ENCODE data around the gene RAB3IP.
A peak's percentile ranks its signal among the peaks of the same experiment; 100 is the strongest.

The RAB3IP gene, protein sequence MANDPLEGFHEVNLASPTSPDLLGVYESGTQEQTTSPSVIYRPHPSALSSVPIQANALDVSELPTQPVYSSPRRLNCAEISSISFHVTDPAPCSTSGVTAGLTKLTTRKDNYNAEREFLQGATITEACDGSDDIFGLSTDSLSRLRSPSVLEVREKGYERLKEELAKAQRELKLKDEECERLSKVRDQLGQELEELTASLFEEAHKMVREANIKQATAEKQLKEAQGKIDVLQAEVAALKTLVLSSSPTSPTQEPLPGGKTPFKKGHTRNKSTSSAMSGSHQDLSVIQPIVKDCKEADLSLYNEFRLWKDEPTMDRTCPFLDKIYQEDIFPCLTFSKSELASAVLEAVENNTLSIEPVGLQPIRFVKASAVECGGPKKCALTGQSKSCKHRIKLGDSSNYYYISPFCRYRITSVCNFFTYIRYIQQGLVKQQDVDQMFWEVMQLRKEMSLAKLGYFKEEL

DNA sequence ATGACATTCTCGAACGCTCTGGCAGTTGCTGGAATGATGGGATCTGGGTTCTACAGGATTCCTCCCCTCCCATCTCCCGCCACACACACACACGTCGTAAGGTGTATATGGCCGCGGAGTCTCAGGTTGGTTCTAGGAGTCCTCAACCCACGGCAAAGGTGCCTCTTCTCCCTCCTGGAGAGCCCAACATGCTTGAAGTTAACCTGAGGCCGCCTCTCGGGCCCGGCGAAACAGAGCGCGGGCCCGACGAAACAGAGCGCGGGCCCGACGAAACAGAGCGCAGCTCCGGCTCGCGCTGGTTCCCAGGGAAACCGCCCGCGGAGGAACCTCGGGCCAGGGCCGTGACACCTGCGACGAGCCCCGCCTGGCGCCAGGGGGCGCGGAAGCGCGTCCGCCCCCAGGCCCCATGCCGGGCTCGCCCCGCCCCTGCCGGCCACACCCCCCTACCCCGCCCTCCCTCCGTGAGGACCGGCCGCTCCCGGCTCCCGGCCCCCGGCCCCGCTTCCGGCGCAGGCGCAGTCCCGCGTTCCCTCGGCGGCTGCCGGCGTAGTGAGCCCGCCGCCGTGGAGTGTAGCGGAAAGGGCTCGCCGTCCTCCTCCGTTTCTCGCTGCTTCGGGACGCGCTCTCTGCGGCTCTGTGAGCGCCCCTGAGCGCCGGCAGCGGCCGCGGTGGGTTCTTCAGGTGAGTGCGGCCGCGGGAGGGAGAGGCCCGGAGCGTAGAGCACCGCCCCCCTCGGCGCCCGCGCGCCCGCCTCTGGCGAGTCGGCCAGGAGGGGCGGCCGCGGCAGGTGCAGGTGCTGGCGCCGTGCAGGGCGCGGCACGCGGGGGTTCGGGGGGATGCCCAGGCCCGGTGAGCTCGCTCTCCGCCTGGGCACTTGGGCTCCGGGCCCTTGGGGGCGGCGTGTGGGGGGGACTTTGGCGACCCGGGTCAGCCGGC lies at the start of gene RAB3IP:
Gene RAB3IP, plus strand, starts transcription at position 510 of the 936 bp plus-strand sequence. CDS start 16,549 bp downstream, outside the sequence.
- peak; percentile 86 to 89 (median 87) for DNase-seq (ENCODE audit: low read depth in 2 of 3, low spot score in 2 of 3)

- no peak for DNase-seq (ENCODE audit: low read depth in 2 of 3, low spot score in 2 of 3)
Measured at GRCh38 chr12:69689638-69690037, 49.0 kb upstream of the RAB3IP start.

DNA sequence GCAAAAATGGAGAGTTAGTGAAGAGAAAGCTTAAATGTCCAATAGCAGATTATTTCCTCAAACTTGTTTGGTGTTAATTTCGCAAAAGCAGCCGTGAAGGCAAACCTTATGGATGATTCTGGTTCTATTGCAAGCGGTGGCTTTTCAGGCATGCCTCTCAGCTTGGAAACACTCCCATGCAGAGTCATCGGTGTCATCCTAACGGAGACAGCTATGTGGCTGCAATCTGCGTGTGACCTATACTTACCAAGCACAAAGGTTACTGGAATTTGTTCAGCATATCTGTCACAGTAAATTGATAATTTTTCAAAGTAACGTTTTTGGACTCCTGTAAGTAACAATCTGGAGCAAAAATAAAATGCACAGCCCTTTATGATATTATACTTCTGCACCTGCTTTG lies 44.5 kb upstream of the RAB3IP start:
- no peak for DNase-seq (ENCODE audit: low read depth in 2 of 3, low spot score in 2 of 3)

DNA sequence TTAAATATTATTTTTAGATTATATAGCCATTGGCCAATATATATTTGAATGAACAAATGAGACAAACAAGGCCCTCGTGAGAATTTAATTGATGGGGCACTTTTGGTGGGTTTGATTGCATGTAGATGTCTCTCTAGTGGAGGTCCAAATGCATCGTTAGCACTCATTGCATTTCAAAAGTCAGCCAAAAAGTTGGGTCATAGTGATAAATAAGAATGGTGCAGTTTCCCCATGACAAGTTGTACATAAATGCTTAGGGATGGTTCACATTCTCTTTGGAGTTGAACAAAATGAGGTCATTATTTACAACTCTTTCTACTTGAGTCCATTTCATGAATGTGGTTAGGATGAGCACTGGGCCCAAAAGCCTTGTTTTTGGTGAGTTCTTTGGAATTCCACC lies 40.6 kb upstream of the RAB3IP start:
- no peak for DNase-seq (ENCODE audit: low read depth in 2 of 3, low spot score in 2 of 3)

GRCh38 chr12:69698769-69699540 lies 39.7 kb upstream of the RAB3IP start, which contains the start of gene BEST3:
BEST3 (minus strand) TSS chr12:69699303; CDS start chr12:69697798, 1,505 bp downstream.
- no peak for DNase-seq (ENCODE audit: low read depth in 2 of 3, low spot score in 2 of 3)

DNA sequence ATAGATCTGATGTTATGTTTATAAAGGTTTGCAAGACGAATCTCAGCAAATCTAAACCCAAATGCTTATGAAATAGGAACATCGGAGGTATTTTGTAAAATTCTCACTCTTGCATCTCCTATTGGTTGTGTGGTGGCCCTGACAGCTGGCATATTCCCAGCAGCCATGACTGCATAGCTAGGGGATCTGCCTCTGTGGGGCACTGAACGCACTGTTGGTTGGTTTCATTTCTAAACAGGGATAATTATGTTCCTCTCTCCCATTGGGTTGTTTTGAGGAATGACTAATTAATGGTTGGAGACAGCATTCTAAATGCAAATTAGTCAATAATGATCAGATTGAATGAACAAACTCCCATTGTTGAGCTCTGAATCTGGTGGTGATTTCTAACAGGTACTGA lies 36.8 kb upstream of the RAB3IP start:
- no peak for DNase-seq (ENCODE audit: low read depth in 2 of 3, low spot score in 2 of 3)

DNA sequence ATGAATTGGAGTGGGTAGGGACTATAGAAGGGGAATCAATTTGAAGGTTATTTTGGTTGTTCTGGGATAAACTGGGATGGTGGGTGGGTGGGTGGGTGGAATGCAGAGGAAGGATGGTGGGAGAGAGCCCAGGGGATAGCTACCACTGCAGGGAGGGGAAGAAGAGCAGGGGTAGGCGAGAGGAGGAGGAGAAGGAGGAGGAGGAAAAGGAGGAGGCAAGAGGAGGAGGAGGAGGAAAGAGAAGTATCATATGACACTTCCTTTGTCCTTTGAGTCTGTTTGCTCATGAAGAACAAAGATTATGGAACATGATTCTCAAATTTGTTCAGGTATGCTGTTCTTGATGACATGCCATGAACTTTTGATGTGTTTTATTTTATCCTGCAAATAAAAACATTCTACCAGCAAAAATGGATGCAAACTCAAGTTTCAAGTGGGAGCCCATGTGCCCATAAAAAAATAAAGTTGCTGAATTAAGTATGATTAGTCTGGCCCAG lies 35.5 kb upstream of the RAB3IP start:
- DNase-seq (ENCODE audit: low read depth in 2 of 3, low spot score in 2 of 3), result no peak

DNA sequence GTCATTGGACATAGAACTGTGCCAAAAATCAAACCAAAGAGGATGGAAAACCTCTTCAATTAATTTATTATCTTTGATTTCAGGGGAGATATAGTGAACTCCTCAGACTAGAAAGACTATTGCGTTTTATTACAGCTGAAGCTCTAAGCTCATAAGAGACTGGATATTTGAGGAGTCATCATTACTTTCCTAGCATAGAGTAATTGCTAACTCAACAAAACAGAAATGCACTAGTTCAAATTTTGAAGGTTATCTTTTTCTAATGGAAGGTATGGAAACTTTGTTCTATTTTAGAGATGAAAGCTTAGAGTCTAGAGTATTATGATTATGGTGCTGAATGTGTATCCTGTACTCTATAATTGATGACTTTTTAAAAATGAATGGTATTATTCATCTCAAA lies 34.3 kb upstream of the RAB3IP start:
- DNase-seq (ENCODE audit: low read depth in 2 of 3, low spot score in 2 of 3), result no peak

GRCh38 chr12:69708649-69709048 lies 30.0 kb upstream of the RAB3IP start:
- no peak for DNase-seq (ENCODE audit: low read depth in 2 of 3, low spot score in 2 of 3)

DNA sequence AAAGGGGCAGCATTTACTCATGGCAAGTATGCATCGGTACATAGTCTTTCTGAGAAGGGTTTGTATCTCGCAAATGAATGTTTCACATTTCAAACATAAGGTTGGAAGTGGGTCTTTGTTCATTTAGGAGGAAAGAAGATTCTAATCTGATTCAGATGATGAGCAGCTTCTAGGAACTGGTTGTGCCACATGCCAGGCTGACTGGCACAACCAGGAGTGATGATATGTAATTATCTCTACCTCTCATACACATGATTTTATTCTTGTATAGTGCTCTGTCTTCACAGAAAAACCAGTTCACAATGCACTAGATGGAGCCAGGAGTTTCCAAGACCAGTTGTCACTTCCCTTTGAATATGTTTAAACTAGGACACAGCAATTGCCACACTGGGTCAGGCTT lies 25.8 kb upstream of the RAB3IP start:
- no peak for DNase-seq (ENCODE audit: low read depth in 2 of 3, low spot score in 2 of 3)

DNA sequence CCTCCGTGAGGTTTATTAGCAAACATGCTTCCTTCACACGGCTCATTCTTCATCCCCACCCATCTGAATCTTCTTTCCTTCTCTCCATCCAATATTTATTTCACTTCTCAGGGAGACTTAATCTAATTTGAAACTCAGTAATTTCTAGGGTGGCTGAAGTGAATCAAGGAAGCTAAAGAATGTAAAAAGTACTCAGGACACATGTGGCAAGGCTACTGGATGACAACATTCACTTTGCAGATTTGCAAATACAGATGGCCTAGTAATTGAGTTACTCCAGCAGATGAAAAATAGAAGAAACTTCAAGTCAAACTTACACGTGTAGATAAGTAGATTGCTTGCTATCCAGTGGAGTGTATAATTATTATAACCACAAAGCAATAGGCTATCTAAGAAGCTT lies 24.1 kb upstream of the RAB3IP start:
- no peak for DNase-seq (ENCODE audit: low read depth in 2 of 3, low spot score in 2 of 3)

DNA sequence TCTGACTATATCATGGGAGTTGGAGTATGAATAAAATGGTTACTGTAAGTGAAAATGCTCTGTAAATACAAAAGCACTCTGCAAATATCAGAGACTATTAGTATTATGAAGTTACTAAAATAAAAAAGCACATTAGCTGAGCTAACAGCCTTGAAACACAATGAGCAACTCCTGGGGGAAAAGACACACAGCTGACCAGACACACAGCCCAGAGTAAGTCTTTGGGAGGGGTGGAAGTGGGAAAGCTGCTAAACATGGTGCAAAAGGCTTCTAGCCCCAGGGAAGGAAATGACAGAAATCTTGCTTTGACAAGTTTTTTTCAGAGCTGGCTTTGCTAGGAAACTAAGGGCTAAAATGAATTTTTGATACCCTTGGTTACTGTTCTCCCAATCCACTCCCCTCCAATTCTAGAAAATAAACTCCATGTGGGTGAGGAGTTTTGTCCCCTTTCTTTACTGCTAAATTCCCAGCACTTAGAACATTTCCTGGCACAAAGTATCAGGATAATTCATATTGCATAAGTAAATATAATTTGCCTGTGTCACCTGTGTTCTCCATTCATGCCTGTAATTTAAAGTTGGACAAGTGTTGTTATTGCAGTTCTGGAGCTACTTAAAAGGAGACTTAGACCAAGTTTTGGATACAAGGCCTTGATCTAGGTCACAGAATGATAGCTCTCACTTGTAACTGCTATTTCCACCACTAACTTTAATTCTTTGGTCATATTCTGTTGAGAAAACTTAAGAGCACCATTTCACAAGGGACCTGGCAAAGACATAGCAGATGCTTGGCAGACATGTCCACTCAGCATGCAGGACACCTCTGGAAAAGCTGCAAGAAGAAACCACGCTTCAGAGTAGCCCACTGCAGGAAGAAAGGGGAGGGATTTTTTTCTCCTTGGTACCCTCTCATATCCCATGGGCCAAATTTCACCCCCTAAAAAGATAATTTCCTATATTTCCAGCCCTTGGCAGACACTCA lies 19.0 kb upstream of the RAB3IP start:
- no peak for DNase-seq (ENCODE audit: low read depth in 2 of 3, low spot score in 2 of 3)

- no peak for DNase-seq (ENCODE audit: low read depth in 2 of 3, low spot score in 2 of 3)
Measured at GRCh38 chr12:69720750-69721149, 17.9 kb upstream of the RAB3IP start.

GRCh38 chr12:69726922-69727321 lies 11.7 kb upstream of the RAB3IP start:
- DNase-seq (ENCODE audit: low read depth in 2 of 3, low spot score in 2 of 3), result no peak

- DNase-seq (ENCODE audit: low read depth in 2 of 3, low spot score in 2 of 3), result no peak
Measured at GRCh38 chr12:69732088-69732487, 6.6 kb upstream of the RAB3IP start.

- DNase-seq (ENCODE audit: low read depth in 2 of 3, low spot score in 2 of 3), result no peak
Measured at GRCh38 chr12:69733638-69734037, 5.0 kb upstream of the RAB3IP start.

DNA sequence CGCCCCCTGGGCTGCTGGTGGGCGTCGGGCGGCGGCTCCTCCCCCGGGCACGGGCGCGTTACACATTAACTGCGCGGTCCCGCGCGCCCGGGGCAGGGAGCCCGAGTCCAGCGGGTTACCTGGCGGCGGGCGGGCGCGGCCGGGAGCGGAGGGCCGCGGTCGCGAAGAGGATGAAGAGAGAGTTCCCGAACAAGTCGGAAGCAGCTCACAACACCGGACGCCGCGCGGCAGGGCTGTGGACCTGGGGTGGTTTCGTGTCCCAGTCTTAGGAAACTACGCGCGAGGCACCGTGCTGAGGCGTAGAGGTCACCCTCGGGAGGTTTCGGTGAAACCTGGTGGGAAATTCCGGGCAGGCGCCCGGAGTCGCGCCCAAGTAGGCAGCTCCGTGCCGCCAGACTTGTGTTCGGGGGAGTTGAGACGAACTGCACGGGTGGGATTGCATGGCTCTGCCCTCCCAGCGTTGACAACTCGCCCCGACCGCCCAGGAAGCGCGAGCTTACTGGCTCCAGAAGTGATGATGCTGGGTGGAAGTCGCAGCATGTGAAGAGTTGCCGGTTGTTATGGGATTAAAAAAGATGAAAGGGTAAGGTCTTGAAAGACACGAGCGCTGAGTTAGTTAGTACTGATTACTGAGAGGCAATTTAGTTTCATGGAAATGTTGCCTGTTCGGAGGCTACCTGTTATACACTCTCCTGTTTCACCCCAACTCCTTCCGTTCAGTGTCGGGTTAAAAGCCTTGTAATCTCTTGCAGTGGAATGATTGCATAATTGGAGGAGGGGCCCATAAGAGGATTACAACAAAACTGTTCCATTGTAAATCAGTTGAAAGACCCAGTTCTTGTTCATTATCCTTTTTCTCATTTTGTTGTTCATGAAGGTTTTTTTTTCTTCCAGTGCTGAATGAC lies 879 bp downstream of the RAB3IP start:
- peak; percentile 24 to 45 (median 38) for DNase-seq (ENCODE audit: low read depth in 2 of 3, low spot score in 2 of 3)

DNA sequence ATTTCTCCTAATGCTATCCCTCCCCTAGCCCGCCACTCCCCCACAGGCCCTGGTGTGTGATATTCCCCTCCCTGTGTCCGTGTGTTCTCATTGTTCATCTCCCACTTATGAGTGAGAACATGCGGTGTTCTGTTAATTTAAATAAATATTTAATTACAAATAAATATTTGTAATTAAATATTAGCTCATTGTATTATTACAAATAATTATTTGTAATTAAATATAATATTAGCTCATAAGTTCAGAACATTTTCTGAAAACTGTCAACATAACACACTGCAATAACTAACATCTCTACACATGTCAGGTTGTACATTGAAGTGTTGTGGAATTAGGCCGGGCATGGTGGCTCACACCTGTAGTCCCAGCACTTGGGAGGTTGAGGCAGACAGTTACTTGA lies 5.4 kb downstream of the RAB3IP start:
- DNase-seq (ENCODE audit: low read depth in 2 of 3, low spot score in 2 of 3), result no peak

GRCh38 chr12:69751476-69751875 lies 12.8 kb downstream of the RAB3IP start:
- no peak for DNase-seq (ENCODE audit: low read depth in 2 of 3, low spot score in 2 of 3)
